ENCODE data around the gene PRDX5.

The PRDX5 gene

GRCh38 chr11:64324692-64325469 is 7.0 kb downstream of the PRDX5 start:
- no peak for DNase-seq (ENCODE audit: low read depth)

- DNase-seq (ENCODE audit: low read depth): no peak
Observed at GRCh38 chr11:64327375-64327774, 9.5 kb downstream of the PRDX5 start.

- DNase-seq (ENCODE audit: low read depth): no peak
Observed at GRCh38 chr11:64327993-64328392, 10.1 kb downstream of the PRDX5 start.

DNA sequence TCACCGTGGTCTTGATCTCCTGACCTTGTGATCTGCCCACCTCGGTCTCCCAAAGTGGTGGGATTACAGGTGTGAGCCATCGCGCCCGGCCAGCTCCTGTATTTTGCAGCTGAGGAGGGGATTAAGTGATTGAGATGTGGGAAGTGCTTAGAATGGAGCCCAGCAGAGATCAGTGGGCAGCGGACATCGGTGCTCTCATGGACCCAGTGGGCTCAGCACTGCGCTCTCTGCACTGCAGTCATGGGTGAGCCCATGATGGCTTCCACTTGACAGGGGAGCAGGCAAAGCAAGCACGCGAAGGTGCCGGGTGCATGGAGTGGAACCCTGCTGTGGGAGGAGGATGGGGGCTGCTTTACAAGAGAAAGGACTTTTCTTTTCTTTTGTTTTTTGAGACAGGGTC is 13.0 kb downstream of the PRDX5 start:
- no peak for DNase-seq (ENCODE audit: low read depth)

- DNase-seq (ENCODE audit: low read depth): peak; percentile 79
Observed at GRCh38 chr11:64331569-64332371, 13.8 kb downstream of the PRDX5 start.

- DNase-seq (ENCODE audit: low read depth): no peak
Observed at GRCh38 chr11:64333556-64333955, 15.6 kb downstream of the PRDX5 start.

GRCh38 chr11:64334764-64335735 is 17.1 kb downstream of the PRDX5 start:
- DNase-seq (ENCODE audit: low read depth): peak; percentile 84

DNA sequence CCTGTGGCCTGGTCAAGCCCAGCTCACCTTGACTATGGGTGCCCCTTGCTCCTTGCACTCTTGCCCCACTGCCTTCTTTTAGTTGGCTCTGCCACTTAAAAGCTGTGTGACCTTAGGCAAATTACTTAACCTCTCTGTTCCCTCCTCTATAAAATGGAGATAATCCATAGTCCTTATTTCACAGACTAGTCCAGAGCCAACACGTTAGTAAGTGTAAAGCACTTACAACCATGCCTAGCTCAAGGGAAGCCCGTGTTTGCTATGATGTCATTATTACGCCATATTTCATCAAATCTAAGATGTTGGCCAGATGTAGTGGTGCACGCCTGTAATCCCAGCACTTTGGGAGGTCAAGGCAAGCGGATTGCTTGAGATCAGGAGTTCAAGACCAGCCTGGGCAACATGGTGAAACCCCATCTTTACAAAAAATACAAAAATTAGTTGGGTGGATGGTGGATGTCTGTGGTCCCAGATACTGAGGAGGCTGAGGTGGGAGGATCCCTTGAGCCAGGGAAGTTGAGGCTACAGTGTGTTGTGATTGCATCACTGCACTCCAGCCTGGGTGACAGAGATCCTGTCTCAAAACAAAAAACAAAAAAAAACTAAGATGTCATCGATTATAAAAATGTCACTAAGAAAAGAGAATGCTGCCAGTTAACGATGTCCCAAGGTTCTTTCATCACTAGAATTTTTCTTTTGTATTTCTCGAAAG is 19.8 kb downstream of the PRDX5 start:
- DNase-seq (ENCODE audit: low read depth): no peak

- no peak for DNase-seq (ENCODE audit: low read depth)
Observed at GRCh38 chr11:64338716-64339115, 20.8 kb downstream of the PRDX5 start.

- no peak for DNase-seq (ENCODE audit: low read depth)
Observed at GRCh38 chr11:64339286-64339685, 21.4 kb downstream of the PRDX5 start.

- no peak for DNase-seq (ENCODE audit: low read depth)
Observed at GRCh38 chr11:64339754-64340408, 22.0 kb downstream of the PRDX5 start, which contains the start of gene CCDC88B. Gene CCDC88B (plus strand): TSS chr11:64340204. CDS start chr11:64340267, 63 bp downstream.

DNA sequence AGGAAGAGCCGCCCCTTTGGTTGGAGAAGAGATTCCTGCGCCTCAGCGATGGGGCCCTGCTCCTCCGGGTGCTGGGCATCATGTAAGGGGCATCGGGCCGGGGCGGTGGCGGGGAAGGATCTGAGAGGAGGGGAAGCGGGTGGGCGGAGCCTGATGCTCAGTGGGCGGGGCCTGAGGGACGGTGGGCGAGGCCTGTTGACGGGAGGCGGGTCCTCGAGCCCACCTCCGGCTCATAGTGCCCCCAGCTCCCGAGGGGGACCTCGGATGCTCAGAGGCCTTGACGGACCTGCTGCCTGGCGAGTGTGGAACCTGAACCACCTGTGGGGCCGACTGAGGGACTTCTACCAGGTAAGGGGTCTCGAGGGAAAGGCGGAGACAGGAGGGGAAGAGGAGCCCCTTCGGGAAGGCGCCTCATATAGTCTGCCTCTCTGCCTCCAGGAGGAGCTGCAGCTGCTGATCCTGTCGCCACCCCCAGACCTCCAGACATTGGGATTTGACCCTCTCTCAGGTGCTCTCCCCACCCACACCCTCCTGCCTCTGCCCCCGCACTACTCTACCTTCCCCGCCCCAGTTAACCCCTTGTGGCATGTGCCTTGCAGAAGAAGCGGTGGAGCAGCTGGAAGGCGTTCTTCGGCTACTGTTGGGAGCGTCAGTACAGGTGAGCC is 22.9 kb downstream of the PRDX5 start:
- no peak for DNase-seq (ENCODE audit: low read depth)

- DNase-seq (ENCODE audit: low read depth): no peak
Observed at GRCh38 chr11:64341429-64341828, 23.5 kb downstream of the PRDX5 start.

DNA sequence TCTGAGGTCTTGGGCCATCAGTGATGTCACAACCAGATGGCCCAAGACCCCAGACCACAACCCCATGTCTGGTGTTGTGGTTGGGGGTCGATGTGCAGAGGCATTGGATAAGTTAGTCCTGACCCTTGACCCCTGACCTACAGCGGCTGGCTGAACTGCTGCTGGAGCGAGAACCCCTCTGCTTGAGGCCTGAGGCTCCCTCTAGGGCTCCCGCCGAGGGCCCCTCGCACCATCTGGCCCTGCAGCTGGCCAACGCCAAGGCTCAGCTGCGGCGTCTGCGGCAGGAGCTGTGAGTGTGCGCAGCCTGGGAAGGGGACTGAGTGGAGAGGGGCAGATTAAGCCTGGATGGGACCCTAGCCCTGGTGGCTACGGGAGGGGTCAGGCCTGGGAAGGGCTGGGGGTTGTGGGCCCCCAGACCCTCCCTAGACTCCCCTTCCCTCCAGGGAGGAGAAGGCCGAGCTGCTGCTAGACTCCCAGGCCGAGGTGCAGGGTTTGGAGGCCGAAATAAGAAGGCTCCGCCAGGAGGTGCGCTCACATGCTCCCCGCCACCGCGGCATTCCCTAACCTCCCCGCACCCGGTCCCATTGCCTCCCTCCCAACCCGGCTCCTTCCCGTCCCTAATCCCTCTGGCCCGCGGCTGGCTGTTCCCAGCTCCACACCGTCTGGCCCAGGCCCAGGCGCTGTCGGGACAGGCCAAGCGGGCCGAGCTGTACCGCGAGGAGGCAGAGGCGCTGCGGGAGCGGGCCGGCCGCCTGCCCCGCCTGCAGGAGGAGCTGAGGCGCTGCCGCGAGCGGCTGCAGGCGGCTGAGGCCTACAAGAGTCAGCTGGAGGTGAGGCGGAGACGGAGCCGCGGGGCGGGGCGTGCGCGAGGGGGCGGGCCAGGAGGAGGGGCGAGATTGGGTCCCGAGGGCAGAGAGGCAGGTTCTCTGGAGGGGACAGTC is 24.2 kb downstream of the PRDX5 start:
- DNase-seq (ENCODE audit: low read depth): peak; percentile 39

DNA sequence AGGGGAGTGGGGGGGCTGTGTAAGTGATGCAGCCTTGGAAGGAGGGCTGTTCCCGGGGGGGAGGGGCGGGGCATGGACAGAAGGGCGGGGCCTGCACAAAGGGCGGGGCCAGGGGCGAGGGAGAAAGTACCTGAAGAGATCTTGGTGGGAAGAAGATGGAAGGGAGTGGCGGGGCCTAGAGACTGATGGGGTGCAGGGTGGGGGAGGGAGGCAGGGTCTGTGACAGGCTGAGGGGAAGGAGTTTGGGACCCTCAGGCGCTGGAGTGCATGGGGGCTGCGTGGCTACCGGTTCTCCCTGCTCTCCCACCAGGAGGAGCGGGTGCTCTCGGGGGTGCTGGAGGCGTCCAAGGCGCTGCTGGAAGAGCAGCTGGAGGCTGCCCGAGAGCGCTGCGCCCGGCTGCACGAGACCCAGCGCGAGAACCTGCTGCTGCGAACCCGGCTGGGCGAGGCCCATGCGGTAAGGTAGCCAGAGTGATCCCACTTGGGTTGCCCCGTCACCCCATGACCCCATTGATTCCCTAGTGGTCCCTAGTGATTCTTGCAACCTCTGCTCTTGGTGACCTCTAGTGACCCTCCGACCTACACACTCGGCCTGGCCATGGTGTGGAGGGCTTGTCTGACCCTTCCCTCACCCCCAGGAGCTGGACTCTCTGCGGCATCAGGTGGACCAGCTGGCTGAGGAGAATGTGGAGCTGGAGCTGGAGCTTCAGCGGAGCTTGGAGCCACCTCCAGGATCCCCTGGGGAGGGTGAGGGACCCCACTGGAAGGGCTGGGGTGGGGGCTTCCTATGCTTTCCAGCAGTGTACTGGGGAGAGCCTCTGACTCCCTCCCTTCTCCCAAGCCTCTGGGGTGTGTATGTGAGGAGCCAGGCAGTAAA is 25.2 kb downstream of the PRDX5 start:
- no peak for DNase-seq (ENCODE audit: low read depth)

DNA sequence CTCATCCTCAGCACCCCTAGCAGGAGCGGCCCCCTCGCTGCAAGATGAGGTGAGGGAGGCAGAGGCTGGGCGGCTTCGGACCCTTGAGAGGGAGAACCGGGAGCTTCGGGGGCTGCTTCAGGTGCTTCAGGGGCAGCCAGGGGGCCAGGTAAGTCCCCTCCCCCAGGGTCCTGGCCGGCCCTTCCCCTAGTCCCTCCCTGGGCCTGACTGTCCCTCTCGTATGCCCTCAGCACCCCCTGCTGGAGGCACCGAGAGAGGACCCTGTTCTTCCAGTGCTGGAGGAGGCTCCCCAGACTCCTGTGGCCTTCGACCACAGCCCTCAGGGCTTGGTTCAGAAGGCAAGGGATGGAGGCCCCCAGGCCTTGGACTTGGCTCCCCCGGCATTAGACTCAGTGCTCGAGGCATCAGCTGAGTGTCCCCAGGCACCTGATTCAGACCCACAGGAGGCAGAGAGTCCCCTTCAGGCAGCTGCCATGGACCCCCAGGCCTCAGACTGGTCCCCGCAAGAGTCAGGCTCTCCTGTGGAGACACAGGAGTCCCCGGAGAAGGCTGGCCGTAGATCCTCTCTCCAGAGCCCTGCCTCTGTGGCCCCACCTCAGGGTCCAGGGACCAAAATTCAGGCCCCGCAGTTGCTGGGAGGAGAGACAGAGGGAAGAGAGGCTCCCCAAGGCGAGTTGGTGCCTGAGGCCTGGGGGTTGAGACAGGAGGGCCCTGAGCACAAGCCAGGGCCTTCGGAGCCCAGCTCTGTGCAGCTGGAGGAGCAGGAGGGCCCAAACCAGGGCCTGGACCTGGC is 26.0 kb downstream of the PRDX5 start:
- DNase-seq (ENCODE audit: low read depth): no peak

DNA sequence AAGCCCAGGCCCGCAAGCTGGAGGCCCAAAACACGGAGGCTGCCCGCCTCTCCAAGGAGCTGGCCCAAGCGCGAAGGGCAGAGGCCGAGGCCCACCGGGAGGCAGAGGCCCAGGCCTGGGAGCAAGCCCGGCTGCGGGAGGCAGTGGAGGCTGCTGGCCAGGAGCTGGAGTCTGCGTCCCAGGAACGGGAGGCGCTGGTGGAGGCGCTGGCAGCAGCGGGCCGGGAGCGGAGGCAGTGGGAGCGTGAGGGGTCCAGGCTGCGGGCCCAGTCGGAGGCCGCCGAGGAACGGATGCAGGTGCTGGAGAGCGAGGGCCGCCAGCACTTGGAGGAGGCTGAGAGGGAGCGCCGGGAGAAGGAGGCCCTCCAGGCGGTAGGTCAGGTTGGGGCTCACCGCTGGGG is 26.9 kb downstream of the PRDX5 start:
- DNase-seq (ENCODE audit: low read depth): no peak
